ENCODE results near the gene PML. TPM values are rescaled to one million over a fixed set of nuclear protein-coding genes. Genes with fewer than 3 reads are reported as not detected.

The PML gene
- total RNA-seq (2011; cell fraction: chromatin; rRNA removed; ENCODE audit: low replicate concordance): 30.2 and 56.1 TPM in 2 replicates
- 36.8 and 39.2 TPM in 2 replicates for total RNA-seq (2011; cell fraction: nucleolus; rRNA removed)
- total RNA-seq (2011; cell fraction: nucleoplasm; rRNA removed): 35.0 and 53.2 TPM in 2 replicates
- total RNA-seq (2014; rRNA removed) (14.4 and 20.2 TPM in 2 replicates), total RNA-seq (2014; rRNA removed; fragmentation: Illumina TruSeq; extraction: Trizol) (6.0 and 6.6 TPM in 2 replicates), total RNA-seq (2015; rRNA removed; fragmentation: Illumina TruSeq; extraction: Trizol) (9.7 and 10.1 TPM in 2 replicates), total RNA-seq (2021) (44.4 and 50.7 TPM in 2 replicates), polyA plus RNA-seq (2011; rRNA removed) (6.6 and 11.3 TPM in 2 replicates), polyA plus RNA-seq (2014; fragmentation: Illumina TruSeq; extraction: Trizol) (20.7 and 28.3 TPM in 2 replicates), polyA plus RNA-seq (2014; fragmentation: Nextera tagmentation; extraction: Ambion mirVana) (1 to 10 TPM; 5.0 to 5.4 TPM), polyA plus RNA-seq (2014; rRNA removed) (14.0 and 16.2 TPM in 2 replicates), polyA minus RNA-seq (2011; rRNA and poly(A)+ RNA removed) (8.2 and 9.8 TPM in 2 replicates), Bru-seq, nascent RNA (percentile 71 among the genes with signal in this experiment), BruChase-seq, experiment 1, labeled RNA remaining after a 2-hour chase (percentile 70 among the genes with signal in this experiment), BruChase-seq, experiment 2, labeled RNA remaining after a 6-hour chase (percentile 68 among the genes with signal in this experiment)
- 10.6 and 17.0 TPM in 2 replicates for polyA plus RNA-seq (2011; cell fraction: cytosol; rRNA removed)
- polyA plus RNA-seq (2011; cell fraction: nucleus; rRNA removed): 22.7 and 36.6 TPM in 2 replicates
- polyA plus RNA-seq (2012): 33.2 and 45.0 TPM in 2 replicates
- polyA minus RNA-seq (2011; cell fraction: cytosol; rRNA and poly(A)+ RNA removed): 31.2 and 50.2 TPM in 2 replicates
- 12.3 and 12.9 TPM in 2 replicates for polyA minus RNA-seq (2011; cell fraction: nucleus; rRNA and poly(A)+ RNA removed)
- long read RNA-seq, experiment 1, transcript PML-211 (7 exons, 1,985 nt): major isoform, 5 of 64 reads
- long read RNA-seq, experiment 1, partial matches to known transcripts: 46 of 64 reads
- long read RNA-seq, experiment 1, other reads (novel, unspliced or antisense): 9 of 64 reads
- long read RNA-seq, experiment 2, partial matches to known transcripts: 17 of 44 reads
- long read RNA-seq, experiment 2, other reads (novel, unspliced or antisense): 18 of 44 reads
- long read RNA-seq, experiment 3, full-length matches to known transcripts: 3 of 8 reads
- long read RNA-seq, experiment 3, partial matches to known transcripts: 2 of 8 reads
- long read RNA-seq, experiment 3, other reads (novel, unspliced or antisense): 3 of 8 reads

DNA sequence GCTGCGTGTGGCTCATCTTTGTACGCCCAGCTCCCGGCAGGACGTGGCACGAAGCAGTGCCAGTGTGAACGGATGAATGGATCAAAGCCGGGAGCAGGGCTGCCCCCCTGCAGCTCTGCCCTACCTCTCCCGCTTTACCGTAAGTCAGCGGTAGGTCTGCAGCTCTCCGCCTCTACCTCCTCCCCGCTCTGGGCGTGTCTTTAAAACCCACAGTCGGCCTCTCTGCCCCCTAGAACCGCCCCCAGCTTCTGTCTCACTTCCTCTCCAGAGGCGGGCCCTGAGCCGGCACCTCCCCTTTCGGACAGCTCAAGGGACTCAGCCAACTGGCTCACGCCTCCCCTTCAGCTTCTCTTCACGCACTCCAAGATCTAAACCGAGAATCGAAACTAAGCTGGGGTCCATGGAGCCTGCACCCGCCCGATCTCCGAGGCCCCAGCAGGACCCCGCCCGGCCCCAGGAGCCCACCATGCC, at the start of gene PML:
Gene PML (plus strand): TSS at position 304 of the 471 bp plus-strand sequence. CDS start 97 bp downstream, at position 401.
- ATAC-seq (peak; percentile 88), FAIRE-seq (peak; percentile 94), DNase-seq (ENCODE audit: extremely low read depth in 1 of 4, low spot score in 3 of 4) (peak; percentile 92 to 97 (median 94))
- in situ Hi-C loops (cut with MboI): no loop called here
- H3K4me2 ChIP-seq (ENCODE audit: insufficient read depth, low read length): peak within 1 kb of the TSS; percentile 98
- intact Hi-C loops (cut with micrococcal nuclease): loop anchor here (5.0 to 10.0 kb wide), 2 partner anchors 43 to 620 kb away; partner anchors contain the start of gene CLK3
- peak within 1 kb of the TSS; percentile 96 for H2AFZ ChIP-seq (ENCODE audit: low read depth, low read length)
- peak within 1 kb of the TSS; percentile 94 for H3K4me3 ChIP-seq
- peak within 1 kb of the TSS; percentile 80 for H3K27ac ChIP-seq (ENCODE audit: extremely low read depth, low read depth, low read length)
- H3K4me1 ChIP-seq (replicated peaks in 1 of 2; ENCODE audit: control insufficient read depth in 2 of 2, insufficient read depth in 2 of 2, low read length in 2 of 2): peaks cover 37 to 44% of the 10 kb centered on the region in 2 experiments
- peaks cover 50% of the 10 kb centered on the region for H3K79me2 ChIP-seq (ENCODE audit: control insufficient read depth, insufficient read depth, low read length)
- WGBS (ENCODE audit: insufficient coverage, low coverage, missing lambda C conversion rate): 0% methylated on average over 17 of the region's 27 CpGs
- no peaks in the 10 kb centered on the region; a peak in 1 of 5 replicates for H3K27me3 ChIP-seq (ENCODE audit: control insufficient read depth in 2 of 2, insufficient read depth in 2 of 2, low read length in 2 of 2)
- H4K20me1 ChIP-seq (replicated peaks; ENCODE audit: control insufficient read depth, insufficient read depth, low read length): no peaks in the 10 kb centered on the region
- H3K9me3 ChIP-seq (replicated peaks; ENCODE audit: control insufficient read depth, insufficient read depth, low read depth, low read length): no peaks in the 10 kb centered on the region
- ChIA-PET CTCF (ENCODE audit: low intra/inter-chr PET ratio) (no interaction called here), POLR2A (interaction anchor here (0.6 to 1.2 kb wide), 3 partner anchors 11 to 729 kb away, joined by 3 to 4 read pairs (median 3); no protein-coding TSS in a partner anchor)
- no peaks in the 10 kb centered on the region for H3K9me1 ChIP-seq (ENCODE audit: control insufficient read depth, insufficient read depth, low read length)
- H3K9ac ChIP-seq (ENCODE audit: insufficient read depth in 1 of 2, low read depth in 2 of 2, low read length in 2 of 2): peak within 1 kb of the TSS; percentile 86 to 97
- no TSS peak for BruUV-seq (replicated peaks)
- peaks cover 22% of the 10 kb centered on the region for H3K36me3 ChIP-seq (ENCODE audit: control insufficient read depth, insufficient read depth, low read length)
- TF ChIP-seq TBP (optimal IDR thresholded peaks at IDR 0.05; ENCODE audit: low read depth, low read length) (peak; percentile 71), L3MBTL2 (IDR thresholded peaks at IDR 0.05) (no peak), GATAD2B (IDR thresholded peaks at IDR 0.05; ENCODE audit: borderline replicate concordance) (no peak), MEF2A (IDR thresholded peaks at IDR 0.05; ENCODE audit: control insufficient read depth, low read depth, low read length) (no peak), SP1 (CRISPR knock-in tag; IDR thresholded peaks at IDR 0.05) (0 out of 2 replicates have a peak, but pooled peaks have one; percentile 35), MAZ (CRISPR knock-in tag; conservative IDR thresholded peaks at IDR 0.05 in 1 of 2, IDR thresholded peaks at IDR 0.05 in 1 of 2) (peak; percentile 48 to 50; a peak in 3 of 4 replicates), HDAC3 (IDR thresholded peaks at IDR 0.05; ENCODE audit: borderline replicate concordance, partially characterized antibody) (no peak), PHF8 (IDR thresholded peaks at IDR 0.05; ENCODE audit: borderline replicate concordance, low read length) (peak; percentile 60; the same call in 1 of the 2 replicates), TEAD2 (tag; IDR thresholded peaks at IDR 0.05) (no peak), ZFP30 (CRISPR knock-in tag; IDR thresholded peaks at IDR 0.05; ENCODE audit: borderline replicate concordance) (no peak), TAL1 (IDR thresholded peaks at IDR 0.05) (no peak)
- TF ChIP-seq, protein P1, sequence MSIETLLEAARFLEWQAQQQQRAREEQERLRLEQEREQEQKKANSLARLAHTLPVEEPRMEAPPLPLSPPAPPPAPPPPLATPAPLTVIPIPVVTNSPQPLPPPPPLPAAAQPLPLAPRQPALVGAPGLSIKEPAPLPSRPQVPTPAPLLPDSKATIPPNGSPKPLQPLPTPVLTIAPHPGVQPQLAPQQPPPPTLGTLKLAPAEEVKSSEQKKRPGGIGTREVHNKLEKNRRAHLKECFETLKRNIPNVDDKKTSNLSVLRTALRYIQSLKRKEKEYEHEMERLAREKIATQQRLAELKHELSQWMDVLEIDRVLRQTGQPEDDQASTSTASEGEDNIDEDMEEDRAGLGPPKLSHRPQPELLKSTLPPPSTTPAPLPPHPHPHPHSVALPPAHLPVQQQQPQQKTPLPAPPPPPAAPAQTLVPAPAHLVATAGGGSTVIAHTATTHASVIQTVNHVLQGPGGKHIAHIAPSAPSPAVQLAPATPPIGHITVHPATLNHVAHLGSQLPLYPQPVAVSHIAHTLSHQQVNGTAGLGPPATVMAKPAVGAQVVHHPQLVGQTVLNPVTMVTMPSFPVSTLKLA (conservative IDR thresholded peaks at IDR 0.05): peak in 1 of 2 experiments; percentile 33; a peak in 1 of 4 replicates

Data from K562 (cell line).